Central memory CD8-positive, alpha-beta T cell (primary cell): ENCODE measurements around the gene ARHGEF10L.

ENCODE experiments used
- ATAC-seq: fragments of 150-1000 bp; cut with Tn5 transposase; replicated peaks from 2 replicates; pipeline ENCODE4 v1.10.0; 2022; ENCODE audit warnings: mild to moderate bottlenecking, moderate FRiP score, moderate number of reproducible peaks; ENCODE audit not compliant: poor library complexity, severe bottlenecking; ENCODE audit errors: extremely low read depth
- DNase-seq, 2 donors: peaks; one replicate each; pipeline ENCODE4 v3.0.0; 2021; ENCODE audit warnings: low spot score in 2 of 2
- H3K27ac Mint-ChIP-seq: one replicate; pipeline ENCODE4 v1.8.0; 2022; ENCODE audit warnings: low read depth, mild to moderate bottlenecking, moderate library complexity, mixed read lengths
- H3K27me3 Mint-ChIP-seq: one replicate; pipeline ENCODE4 v1.8.0; 2022; ENCODE audit warnings: mixed read lengths
- H3K36me3 Mint-ChIP-seq: one replicate; pipeline ENCODE4 v1.8.0; 2022; ENCODE audit warnings: mild to moderate bottlenecking, moderate library complexity, mixed read lengths; ENCODE audit not compliant: insufficient read depth
- H3K4me1 Mint-ChIP-seq: one replicate; pipeline ENCODE4 v1.8.0; 2022; ENCODE audit warnings: mixed read lengths
- H3K4me3 Mint-ChIP-seq: one replicate; pipeline ENCODE4 v1.8.0; 2022; ENCODE audit warnings: mild to moderate bottlenecking, moderate library complexity, mixed read lengths
- H3K9me3 Mint-ChIP-seq: one replicate; pipeline ENCODE4 v1.8.0; 2022; ENCODE audit warnings: mixed read lengths

The ARHGEF10L gene

DNA sequence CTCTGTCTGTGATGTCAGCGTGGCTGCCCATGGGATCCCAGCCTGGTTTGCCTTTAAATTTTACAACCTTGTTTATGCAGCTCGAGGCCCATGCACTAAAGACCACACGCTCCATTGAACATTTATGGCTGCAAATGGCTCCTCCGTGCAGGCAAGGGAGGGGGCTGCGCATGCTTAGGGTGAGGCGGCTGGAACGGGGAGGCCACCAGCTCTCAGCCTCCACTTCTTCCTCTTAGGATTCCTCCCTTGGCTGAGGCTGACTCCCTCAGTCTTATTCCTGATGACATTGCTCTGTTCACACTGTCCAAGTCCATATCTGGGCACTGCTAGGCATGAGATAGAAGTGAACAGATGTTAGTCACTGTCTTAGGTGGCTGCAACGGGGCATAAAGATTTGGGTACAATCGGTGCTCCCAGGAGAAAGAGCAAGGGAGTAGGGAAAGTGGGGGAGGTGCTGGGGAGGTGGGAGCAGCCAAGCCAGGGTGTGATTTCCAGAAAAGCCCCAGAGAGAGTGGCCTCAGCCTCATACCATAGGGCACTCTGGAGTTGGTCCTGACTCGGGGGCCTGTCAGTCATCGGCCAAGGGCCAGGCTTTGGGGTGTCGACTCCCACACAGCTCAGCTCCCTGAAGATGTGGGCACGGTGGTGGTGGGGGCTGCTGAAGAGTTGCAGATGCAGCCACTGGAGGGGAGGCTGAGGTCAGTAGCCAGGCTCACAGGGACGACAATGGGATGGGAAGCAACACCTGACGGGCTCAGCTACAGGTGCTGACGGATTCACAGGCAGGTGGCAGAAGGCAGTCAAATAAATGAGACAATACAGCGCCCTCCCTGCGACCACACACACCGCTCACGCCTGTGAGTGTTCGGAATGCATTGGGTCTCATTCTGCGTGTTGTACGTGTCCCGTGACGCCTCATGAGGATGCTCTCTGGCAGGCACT lies 178.4 kb downstream of the ARHGEF10L start:
- no peak overlapping the region for H3K4me3 Mint-ChIP-seq
- peaks cover 57% of the 10 kb centered on the region for H3K27me3 Mint-ChIP-seq
- H3K27ac Mint-ChIP-seq = no peak overlapping the region

DNA sequence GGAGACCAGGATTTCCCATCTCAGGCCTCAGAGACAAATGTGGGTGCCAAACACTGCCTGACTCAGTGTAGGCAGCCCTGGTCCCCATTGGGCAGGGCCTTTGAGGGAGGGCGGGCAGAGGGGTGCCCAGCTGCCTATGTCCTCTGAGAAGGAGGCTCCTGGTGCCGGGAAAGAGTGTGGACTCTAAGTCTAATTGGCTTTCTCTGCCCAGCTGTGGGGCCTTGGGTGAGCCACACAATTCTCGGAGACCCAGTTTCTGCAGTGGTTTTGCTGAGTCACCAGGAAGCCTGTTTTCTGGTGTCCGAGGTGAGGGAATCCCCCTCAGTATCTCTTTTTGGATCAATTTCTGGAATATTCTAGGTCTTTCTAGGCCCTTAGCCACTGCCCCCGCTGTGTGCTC lies 180.4 kb downstream of the ARHGEF10L start:
- Mint-ChIP-seq H3K9me3 (no peaks in the 10 kb centered on the region), H3K4me1 (no peaks in the 10 kb centered on the region), H3K4me3 (no peak overlapping the region), H3K27ac (no peak overlapping the region), H3K27me3 (peaks cover 60% of the 10 kb centered on the region), H3K36me3 (peaks cover 2% of the 10 kb centered on the region)
- ATAC-seq (no peak), DNase-seq (no peak)

More for the DNA sequence above, 178.4 kb downstream of the ARHGEF10L start:
- Mint-ChIP-seq H3K4me1 (no peaks in the 10 kb centered on the region), H3K9me3 (no peaks in the 10 kb centered on the region), H3K36me3 (peaks cover 2% of the 10 kb centered on the region)
- DNase-seq (no peak), ATAC-seq (no peak)

DNA sequence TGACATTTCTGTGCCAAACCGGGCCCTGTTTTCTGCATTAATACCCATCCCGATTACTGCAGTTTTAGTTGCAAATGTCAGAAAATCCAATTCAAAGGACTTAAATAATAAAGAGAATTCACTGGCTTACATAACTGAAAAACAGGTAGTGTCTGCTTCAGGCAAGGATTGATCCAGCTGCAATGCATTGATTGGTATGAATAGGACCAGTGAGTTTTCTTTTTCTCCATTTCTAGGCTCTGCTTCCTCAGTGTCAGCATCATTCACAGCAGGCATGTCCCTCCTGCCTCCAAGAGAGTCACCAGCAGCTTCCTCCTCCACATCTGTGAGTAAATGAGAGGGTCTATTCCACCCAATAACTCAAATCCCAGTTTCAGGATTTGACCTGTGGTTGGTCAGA lies 181.9 kb downstream of the ARHGEF10L start:
- H3K27ac Mint-ChIP-seq = no peak overlapping the region
- no peak overlapping the region for H3K4me3 Mint-ChIP-seq
- H3K4me1 Mint-ChIP-seq = no peaks in the 10 kb centered on the region
- H3K36me3 Mint-ChIP-seq = peaks cover 2% of the 10 kb centered on the region
- no peaks in the 10 kb centered on the region for H3K9me3 Mint-ChIP-seq
- DNase-seq (no peak), ATAC-seq (no peak)
- peaks cover 54% of the 10 kb centered on the region for H3K27me3 Mint-ChIP-seq

DNA sequence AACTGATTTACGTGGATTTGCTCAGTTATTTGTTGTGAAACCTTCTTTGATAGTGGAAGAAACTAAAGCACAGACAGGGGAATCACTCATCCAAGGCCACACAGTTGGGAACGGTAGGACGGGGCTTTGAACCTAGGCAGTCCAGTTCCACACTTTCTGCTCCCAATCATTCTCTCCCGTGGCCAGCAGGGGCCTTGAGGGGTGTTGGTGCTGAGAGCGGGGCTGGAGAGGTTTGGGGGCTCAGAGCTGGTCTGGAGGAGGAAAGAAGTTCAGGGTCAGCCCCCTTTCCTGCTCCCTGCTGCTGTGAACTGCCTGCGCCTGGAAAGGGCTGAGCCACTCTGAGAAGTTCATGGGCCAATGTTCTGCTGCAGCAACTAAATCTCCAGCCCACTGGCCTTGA lies 184.2 kb downstream of the ARHGEF10L start:
- no peaks in the 10 kb centered on the region for H3K4me1 Mint-ChIP-seq
- H3K36me3 Mint-ChIP-seq = peaks cover 2% of the 10 kb centered on the region
- no peaks in the 10 kb centered on the region for H3K9me3 Mint-ChIP-seq
- ATAC-seq = no peak
- H3K27ac Mint-ChIP-seq = no peak overlapping the region
- H3K4me3 Mint-ChIP-seq = no peak overlapping the region
- no peak for DNase-seq
- peaks cover 47% of the 10 kb centered on the region for H3K27me3 Mint-ChIP-seq

DNA sequence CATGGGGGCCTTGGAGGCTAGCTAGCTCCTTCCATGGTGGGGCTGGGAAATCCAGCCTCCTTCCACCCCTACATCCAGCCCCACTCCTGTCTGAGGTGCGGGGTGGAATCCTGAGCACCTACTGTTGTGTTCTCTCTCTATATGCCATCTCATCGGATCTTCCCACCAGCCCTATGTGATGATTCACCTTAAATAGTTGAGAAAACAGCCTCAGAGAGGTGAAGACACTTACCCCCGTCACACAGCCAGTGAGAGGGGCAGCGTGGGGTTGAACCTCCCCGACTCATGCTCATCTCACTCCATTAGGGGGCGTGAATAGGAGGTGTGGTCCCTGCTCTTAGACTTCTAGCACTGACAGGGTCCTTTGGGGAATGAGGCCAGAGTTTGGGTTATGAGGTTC lies 184.7 kb downstream of the ARHGEF10L start:
- no peak for ATAC-seq
- peaks cover 51% of the 10 kb centered on the region for H3K27me3 Mint-ChIP-seq

DNA sequence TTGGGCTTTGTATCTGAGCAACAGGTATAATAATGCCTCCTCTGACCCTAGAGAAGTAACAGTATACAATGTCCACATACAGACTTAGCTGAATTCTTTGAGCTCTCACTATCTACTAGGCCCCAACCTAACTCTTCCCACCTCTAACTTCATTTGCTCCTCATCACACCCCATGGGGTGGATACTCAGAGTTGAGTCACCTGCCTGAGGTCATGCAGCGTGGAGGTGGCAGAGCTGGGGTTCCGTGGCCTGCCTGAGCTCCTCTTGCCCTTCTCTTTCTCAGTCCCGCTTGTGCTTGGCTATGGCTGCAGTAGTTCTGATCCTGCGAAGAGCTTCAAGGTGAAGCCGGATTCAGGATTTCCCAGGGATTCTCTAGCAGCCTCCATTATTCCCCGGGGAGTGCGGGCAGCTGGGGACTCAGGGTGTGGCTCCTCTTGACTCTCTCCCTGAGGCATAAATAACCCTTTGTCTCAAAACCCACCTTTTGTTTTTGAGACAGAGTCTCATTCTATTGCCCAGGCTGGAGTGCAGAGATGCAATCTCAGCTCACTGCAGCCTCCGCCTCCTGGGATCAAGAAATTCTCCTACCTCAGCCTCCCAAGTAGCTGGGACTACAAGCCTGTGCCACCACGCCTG lies 185.7 kb downstream of the ARHGEF10L start:
- Mint-ChIP-seq H3K9me3 (no peaks in the 10 kb centered on the region), H3K4me3 (no peak overlapping the region), H3K27me3 (peaks cover 49% of the 10 kb centered on the region), H3K4me1 (no peaks in the 10 kb centered on the region), H3K27ac (no peak overlapping the region), H3K36me3 (no peaks in the 10 kb centered on the region)
- DNase-seq (no peak), ATAC-seq (no peak)

More for the DNA sequence above, 184.7 kb downstream of the ARHGEF10L start:
- no peaks in the 10 kb centered on the region for H3K4me1 Mint-ChIP-seq
- H3K27ac Mint-ChIP-seq = no peak overlapping the region
- no peaks in the 10 kb centered on the region for H3K9me3 Mint-ChIP-seq
- peaks cover 1% of the 10 kb centered on the region for H3K36me3 Mint-ChIP-seq
- no peak overlapping the region for H3K4me3 Mint-ChIP-seq
- no peak for DNase-seq

DNA sequence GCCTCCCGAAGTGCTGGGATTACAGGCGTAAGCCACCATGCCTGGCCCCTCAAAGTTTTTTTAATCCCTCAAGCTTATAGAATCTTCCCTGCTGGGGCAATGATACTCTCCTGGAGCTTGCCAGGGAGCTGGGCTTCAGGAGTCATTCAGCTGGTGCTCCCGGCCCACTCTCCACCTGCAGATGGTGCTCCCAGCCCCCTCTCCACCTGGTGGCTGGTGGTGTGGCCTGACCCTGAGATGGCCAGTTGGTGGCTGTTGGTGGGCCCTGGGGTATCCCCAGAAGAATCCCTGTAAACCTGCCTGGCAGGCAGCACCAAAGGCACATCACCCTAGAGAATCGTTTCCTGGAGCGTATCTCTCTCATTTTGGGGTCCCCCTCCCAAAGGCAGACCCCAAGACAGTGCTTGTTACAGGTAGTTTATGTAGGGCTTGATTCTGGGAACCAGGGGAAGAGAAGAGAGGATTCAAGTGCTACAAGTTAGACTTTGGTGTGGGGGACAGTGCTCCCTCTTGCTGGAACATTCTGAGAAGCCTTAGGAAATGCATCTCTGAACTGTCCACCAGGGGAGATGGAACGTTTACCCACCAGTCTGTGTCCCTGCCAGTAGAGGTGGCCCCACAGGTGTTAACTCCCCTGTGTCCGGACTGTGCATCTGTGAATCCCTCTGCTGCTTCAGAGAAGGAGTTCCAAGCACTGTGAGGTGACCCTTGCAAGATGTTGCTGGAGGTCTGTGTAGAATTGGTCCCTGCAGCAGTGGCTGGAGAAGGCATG lies 186.5 kb downstream of the ARHGEF10L start:
- DNase-seq = no peak
- H3K36me3 Mint-ChIP-seq = no peaks in the 10 kb centered on the region
- no peak overlapping the region for H3K4me3 Mint-ChIP-seq
- H3K9me3 Mint-ChIP-seq = no peaks in the 10 kb centered on the region
- H3K4me1 Mint-ChIP-seq = no peaks in the 10 kb centered on the region
- ATAC-seq = no peak
- peaks cover 41% of the 10 kb centered on the region for H3K27me3 Mint-ChIP-seq
- no peak overlapping the region for H3K27ac Mint-ChIP-seq

DNA sequence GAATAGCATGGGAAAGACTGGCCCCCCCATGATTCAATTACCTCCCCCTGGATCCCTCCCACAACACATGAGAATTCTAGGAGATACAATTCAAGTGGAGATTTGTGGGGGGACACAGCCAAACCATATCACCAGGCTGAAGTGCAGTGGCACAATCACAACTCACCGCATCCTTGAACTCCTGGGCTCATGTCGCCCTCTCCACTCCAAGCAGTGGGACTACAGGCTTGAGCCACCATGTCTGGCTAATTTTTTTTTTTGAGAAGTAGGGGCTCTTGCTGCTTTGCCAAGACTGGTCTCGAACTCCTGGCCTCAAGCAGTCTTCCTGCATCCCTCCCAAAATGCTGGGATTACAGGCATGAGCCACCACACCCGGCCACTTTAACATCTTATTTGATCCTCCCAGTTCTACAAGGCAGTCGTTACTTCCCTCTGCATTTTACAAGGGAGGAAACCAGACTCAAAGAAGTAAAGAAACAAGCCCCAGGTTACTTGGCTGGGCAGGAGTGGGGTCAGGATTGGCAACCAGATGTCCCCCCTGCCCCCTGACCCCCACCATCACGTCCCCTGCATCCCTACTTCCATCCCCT lies 188.7 kb downstream of the ARHGEF10L start:
- Mint-ChIP-seq H3K36me3 (no peaks in the 10 kb centered on the region), H3K9me3 (no peaks in the 10 kb centered on the region), H3K4me1 (no peaks in the 10 kb centered on the region), H3K27ac (no peak overlapping the region), H3K27me3 (peaks cover 27% of the 10 kb centered on the region), H3K4me3 (no peak overlapping the region)
- ATAC-seq (no peak), DNase-seq (no peak)

DNA sequence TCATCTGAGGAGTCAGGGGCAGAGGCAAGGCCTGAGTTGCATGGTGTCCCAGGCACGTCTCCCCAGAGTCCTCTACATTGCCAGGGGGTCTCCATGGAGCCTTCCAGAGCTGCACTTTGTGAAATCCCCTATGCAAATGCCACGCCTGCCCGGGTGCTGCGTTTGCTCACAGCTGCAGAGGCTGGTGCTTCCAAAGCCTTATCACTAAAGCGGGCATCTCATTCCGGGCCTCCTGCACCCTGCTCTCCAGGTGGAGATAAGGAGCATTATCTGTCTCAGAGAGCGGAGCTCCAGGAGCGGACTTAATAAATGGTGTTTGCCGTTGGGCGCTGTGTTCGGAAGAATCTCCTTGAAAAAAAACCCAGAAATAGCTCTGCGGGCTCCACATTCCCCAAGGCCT lies 189.8 kb downstream of the ARHGEF10L start:
- no peaks in the 10 kb centered on the region for H3K4me1 Mint-ChIP-seq
- no peaks in the 10 kb centered on the region for H3K36me3 Mint-ChIP-seq
- H3K27me3 Mint-ChIP-seq = peaks cover 19% of the 10 kb centered on the region
- no peak overlapping the region for H3K4me3 Mint-ChIP-seq
- no peaks in the 10 kb centered on the region for H3K9me3 Mint-ChIP-seq
- no peak for ATAC-seq
- H3K27ac Mint-ChIP-seq = no peak overlapping the region
- DNase-seq = no peak

DNA sequence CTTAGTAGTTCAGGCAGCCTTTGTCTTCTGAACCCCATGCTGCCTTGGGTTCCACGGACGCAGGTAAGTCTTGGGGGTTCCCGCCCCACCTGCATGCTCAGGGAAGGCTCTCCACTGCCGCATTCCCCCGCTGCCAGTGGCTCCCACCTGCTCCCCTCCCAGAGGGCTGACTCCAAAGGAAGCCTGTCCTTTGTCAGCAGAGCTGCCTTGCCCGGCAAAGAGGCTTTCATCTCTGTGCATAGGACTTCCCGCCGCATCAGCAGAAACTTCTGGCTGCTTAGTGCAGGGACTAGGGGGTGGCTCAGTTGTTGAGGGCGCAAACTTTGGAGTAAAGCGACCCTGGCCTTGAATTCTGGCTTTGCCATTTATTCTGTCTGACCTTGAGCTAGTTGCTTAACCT lies 190.4 kb downstream of the ARHGEF10L start:
- DNase-seq (no peak), ATAC-seq (no peak)
- Mint-ChIP-seq H3K36me3 (no peaks in the 10 kb centered on the region), H3K9me3 (no peaks in the 10 kb centered on the region), H3K4me3 (no peak overlapping the region), H3K27me3 (peaks cover 19% of the 10 kb centered on the region), H3K27ac (no peak overlapping the region), H3K4me1 (no peaks in the 10 kb centered on the region)

DNA sequence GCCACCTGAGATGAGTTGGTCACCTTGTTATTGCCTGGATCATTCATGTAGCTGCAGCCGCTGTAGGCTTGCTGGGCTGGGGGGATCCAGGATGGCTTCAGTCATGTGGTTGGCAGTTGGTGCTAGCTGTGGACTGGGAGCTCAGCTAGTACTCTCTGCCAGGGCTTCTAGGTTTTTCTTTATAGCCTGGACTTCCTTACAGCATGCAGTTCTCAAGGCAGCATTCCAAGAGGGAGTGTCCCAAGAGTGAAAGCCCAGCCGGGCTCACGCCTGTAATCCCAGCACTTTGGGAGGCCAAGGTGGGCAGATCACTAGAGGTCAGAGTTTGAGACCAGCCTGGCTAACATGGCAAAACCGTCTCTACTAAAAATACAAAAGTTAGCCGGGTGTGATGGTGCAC lies 192.0 kb downstream of the ARHGEF10L start:
- no peak overlapping the region for H3K27ac Mint-ChIP-seq
- ATAC-seq (no peak), DNase-seq (no peak)
- H3K9me3 Mint-ChIP-seq = no peaks in the 10 kb centered on the region
- no peaks in the 10 kb centered on the region for H3K36me3 Mint-ChIP-seq
- no peaks in the 10 kb centered on the region for H3K4me1 Mint-ChIP-seq
- H3K27me3 Mint-ChIP-seq = peaks cover 10% of the 10 kb centered on the region
- H3K4me3 Mint-ChIP-seq = no peak overlapping the region

DNA sequence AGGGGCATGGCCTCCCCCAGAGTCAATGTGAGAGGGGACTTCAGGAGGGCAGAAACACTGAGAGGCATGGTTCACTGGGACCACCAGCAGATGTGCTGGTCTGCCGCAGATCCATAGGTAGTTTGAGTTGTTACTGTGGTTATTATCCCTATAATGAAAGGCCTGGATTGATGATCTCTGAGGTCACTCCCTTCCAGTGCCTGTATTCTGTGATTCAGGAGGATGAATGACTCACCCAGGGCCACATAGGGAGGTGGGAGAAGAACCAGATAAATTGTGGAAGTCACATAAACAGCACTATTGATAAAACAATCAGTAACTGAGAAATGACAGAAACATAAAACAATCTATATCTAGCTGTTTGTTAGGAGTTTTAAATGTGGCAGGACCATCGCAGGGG lies 193.0 kb downstream of the ARHGEF10L start:
- DNase-seq (no peak), ATAC-seq (no peak)
- Mint-ChIP-seq H3K4me1 (no peaks in the 10 kb centered on the region), H3K27me3 (peaks cover 9% of the 10 kb centered on the region), H3K36me3 (no peaks in the 10 kb centered on the region), H3K27ac (no peak overlapping the region), H3K9me3 (no peaks in the 10 kb centered on the region), H3K4me3 (no peak overlapping the region)
